GM13976 (cell line): ENCODE data around the gene CDKN1C.

Experiments
- DNase-seq: peaks from one replicate; pipeline ENCODE4 v3.0.0; 2012; ENCODE audit warnings: low spot score
- in situ Hi-C: fragments of 300-500 bp; cut with MboI; formaldehyde crosslinking; loops from one replicate; pipeline ENCODE4 v1.12.0; 2022; ENCODE audit warnings: low sequenced_read_pairs, mixed read lengths, inconsistent platforms; ENCODE audit not compliant: unreplicated experiment
- TF ChIP-seq, protein P1 (sequence below): IDR thresholded peaks from 2 replicates; pipeline ENCODE4 v1.5.1; 2012; ENCODE audit warnings: borderline replicate concordance, mild to moderate bottlenecking; ENCODE audit not compliant: insufficient read depth; ENCODE audit errors: extremely low read depth, missing control alignments, control extremely low read depth

CDKN1C gene

DNA sequence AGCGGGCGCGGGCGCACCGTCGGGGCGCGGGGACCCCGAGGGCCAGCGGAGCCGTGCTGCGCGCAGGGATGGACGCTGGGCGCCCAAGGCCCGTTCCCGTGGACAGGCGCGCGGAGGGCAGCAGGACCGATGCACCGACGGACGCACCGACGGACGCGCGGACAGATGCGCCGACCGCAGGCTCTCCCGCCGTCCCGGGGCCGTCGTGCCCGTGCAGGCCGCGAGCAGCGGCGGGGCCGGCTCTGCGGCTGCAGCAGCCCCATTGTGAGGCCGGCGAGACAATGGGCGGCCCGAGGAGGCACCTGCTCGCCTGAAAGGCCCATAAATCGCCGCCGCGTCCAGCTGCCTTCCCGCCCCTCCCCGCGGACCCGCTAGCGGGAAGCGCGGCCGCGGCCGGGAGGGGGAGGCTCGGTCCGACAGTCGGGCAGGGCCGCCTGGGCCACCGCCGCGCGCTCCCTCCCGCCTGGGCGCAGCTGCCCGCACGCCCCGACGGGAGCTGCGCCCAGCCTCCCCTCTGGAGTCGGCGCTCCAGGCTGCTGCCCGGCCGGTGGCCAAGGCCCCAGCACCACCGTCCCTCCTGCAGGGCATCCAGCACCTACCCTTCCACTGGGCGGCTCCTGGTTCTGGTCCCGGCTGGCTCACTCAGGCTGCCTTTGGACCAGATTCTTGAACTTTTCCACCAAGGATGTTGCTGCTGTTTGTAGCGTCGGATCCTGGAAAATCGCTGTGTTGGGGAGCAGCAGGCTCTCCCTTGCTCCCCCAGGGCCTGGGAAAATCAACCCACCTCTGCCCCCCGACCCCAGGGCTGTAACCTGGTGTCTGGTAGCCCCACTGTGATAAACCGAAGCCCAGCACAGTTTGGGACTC is 15.8 kb downstream of the CDKN1C start:
- TF ChIP-seq, protein P1, sequence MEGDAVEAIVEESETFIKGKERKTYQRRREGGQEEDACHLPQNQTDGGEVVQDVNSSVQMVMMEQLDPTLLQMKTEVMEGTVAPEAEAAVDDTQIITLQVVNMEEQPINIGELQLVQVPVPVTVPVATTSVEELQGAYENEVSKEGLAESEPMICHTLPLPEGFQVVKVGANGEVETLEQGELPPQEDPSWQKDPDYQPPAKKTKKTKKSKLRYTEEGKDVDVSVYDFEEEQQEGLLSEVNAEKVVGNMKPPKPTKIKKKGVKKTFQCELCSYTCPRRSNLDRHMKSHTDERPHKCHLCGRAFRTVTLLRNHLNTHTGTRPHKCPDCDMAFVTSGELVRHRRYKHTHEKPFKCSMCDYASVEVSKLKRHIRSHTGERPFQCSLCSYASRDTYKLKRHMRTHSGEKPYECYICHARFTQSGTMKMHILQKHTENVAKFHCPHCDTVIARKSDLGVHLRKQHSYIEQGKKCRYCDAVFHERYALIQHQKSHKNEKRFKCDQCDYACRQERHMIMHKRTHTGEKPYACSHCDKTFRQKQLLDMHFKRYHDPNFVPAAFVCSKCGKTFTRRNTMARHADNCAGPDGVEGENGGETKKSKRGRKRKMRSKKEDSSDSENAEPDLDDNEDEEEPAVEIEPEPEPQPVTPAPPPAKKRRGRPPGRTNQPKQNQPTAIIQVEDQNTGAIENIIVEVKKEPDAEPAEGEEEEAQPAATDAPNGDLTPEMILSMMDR, result no peak
- no peak for DNase-seq
- in situ Hi-C loops, result loop anchor here (10.0 kb wide), 1 partner anchor 435 kb away; no protein-coding TSS in a partner anchor

DNA sequence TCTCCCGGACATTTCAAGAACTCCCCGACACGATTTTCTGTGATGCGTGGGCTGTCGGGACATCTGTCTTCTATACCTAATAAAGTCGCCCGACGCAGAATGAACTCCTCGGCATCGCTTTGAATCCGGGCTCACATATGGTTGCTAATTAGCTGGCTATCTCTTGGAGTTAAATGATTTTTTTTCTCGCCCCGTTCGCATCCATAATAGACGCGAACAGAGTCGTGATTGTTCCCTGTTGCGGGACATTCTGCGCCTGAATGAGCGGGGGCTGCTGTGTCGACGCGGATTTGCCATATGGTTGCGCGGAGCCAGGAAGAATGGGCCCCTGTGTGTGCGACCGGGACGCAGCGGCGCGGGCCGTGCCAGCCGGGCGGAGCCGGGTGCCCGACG is 16.4 kb downstream of the CDKN1C start:
- TF ChIP-seq, protein P1, result no peak
- in situ Hi-C loops, result no loop called here
- DNase-seq, result no peak

DNA sequence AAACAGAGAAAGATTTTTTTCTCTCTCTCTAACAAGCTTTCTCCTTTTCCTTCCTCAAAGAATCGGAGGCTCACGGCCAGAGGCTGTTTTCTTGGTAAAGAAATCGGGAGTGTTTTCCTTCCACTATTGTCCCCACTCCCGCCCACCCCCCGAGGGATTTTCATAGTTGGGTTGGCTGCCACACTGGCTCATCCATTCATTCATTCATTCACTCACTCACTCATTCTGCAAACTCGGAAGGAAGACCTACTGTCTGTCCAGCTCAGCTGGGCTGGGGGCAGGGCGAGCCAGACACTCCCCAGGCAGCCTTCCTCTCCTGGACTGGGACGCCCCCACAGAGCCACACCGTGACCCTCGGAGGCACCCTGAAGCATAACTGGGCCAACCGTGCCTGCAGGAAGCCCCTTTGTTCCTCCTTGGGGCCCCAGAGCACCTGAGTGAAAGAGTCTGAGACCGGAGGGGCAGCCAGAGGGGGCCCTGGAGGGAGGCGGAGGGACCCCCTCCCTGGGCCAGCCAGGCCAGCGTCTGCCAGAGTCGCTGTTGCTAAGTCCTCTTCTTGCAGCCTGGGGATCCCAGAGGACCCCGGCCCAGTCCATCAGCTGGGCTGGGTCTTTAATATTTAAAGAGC is 17.0 kb downstream of the CDKN1C start:
- DNase-seq, result no peak
- in situ Hi-C loops, result no loop called here
- TF ChIP-seq, protein P1, result no peak

DNA sequence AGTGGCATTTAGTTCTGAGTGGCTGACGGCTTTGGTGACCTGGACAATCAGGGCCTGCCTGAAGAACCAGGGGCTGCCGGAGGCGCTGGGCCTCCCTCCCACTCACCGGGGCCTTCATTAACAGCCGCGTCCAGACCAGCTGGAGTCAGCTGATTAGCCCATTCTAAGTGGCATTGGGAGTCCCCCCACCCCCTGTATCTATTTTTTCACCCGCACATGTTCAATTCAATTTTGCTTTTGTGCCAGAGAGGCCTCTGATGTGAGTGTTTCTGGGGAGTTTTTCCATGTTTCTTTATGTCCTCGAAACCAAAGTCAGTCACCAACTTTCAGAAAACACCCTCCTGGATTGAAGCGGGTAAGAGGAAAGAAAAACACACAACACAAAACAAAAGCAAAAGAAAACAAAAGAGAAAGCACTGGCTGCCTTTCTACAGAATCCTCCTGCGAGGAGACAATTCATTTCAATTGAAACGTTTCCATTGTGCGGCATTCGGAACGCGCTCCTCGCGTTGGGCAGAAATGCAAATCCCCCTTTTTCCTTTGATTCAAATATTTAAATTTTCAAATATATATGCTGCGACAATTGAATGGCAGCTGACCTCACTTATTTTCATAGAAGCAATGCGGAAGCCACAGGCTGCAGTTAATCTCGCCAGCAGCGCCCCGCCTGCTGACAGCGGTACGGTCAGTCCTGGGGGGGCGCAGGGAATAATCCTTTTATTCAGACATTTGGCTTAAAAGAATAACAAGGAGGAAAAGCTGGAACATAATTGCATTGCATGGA is 17.7 kb downstream of the CDKN1C start:
- TF ChIP-seq, protein P1, result no peak
- in situ Hi-C loops, result no loop called here
- DNase-seq, result no peak

DNA sequence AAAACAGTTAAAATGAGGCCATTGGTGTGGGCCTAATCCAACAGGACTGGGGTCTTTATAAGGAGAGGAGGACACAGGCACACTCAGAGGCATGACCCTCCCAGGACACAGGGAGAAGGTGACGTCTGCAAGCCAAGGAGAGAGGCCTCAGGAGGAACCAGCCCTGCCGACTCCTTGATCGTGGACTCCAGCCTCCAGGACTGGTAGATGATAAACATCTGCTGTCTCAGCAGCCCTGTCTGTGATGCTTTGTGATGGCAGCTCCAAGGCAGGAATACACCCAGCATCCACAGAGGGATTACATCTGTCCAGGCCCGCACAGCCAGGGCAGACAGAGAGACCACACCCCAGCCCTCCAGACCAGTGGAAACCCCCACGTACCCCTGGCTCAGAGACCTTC is 18.4 kb downstream of the CDKN1C start:
- TF ChIP-seq, protein P1, result no peak
- in situ Hi-C loops, result no loop called here
- DNase-seq, result no peak

DNA sequence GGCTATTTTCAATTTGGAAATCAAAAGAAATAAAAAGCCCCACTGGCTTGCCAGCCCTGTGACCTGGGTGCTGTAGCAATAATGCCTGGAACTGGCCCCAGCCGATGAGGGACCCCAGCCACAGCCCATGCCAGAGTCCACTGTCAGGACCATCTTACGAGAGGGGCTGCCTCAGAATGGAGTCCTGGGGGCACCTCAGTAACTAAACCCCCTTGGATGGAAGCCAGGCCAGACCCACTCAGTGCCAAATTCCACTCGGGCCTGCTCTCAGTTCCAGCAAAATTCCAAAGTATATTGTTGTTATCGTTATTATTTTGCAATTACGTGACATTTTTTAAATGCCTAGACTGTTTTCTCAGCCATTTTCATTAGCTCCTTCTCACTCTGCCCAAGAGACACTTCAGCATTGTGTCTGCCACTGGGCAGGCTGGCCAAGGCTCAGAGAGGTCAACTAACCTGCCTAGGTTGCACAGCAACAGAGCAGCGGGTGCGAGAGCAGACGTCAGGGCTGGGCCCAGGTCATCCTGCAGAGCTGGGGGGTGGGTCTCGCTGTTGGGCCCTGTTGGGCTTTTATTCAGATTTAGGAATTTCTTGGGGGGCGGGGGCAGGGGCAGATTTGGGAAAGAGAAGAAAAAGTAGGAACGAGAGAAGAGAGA is 19.5 kb downstream of the CDKN1C start:
- TF ChIP-seq, protein P1, result no peak
- in situ Hi-C loops, result no loop called here
- no peak for DNase-seq
